ENCODE data around the gene POLR2E. TPM values are rescaled to one million over a fixed set of nuclear protein-coding genes. Genes with fewer than 3 reads are reported as not detected.

The POLR2E gene
- total and polyA plus RNA-seq, 2 experiments from 2014 or later = 257 to 286 TPM

DNA sequence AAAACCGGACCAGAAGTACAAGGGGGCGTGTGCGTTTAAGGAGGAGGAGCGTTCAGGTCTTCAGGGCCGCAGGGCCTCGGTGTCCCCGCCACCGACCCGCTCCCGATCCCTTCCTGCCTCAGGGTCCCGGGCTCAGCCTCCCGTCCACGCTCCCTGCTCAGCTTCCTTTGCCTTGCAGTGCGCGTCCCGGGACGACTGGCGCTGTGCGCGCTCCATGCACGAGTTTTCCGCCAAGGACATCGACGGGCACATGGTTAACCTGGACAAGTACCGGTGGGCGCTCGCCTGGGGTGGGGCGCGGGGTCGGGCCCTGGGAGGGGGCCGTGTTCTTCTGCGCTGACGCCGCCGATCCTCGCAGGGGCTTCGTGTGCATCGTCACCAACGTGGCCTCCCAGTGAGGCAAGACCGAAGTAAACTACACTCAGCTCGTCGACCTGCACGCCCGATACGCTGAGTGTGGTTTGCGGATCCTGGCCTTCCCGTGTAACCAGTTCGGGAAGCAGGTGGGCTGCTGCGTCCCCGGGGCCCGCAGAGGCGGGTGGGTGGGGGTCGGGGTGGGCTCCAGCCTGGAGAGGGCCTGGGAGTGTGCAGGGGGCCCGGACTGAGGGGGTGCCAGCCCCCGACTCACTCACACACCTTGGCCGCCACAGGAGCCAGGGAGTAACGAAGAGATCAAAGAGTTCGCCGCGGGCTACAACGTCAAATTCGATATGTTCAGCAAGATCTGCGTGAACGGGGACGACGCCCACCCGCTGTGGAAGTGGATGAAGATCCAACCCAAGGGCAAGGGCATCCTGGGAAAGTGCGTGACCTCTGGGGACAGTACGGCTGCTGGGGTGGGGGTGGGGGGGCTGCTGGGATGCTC lies 10.1 kb upstream of the POLR2E start:
- ATAC-seq (peak; percentile 1; the same call in 2 of the 3 replicates), DNase-seq (ENCODE audit: low spot score) (peak; percentile 75)
- Mint-ChIP-seq H3K4me3 (peak overlapping the region; percentile 74), H3K27ac (no peak overlapping the region), H3K36me3 (ENCODE audit: low read depth) (peaks cover 12% of the 10 kb centered on the region), H3K27me3 (ENCODE audit: insufficient read depth, low read depth, poor library complexity) (peaks cover 22% of the 10 kb centered on the region), H3K9me3 (no peaks in the 10 kb centered on the region), H3K4me1 (peaks cover 18% of the 10 kb centered on the region; the same call in 2 of the 3 replicates)
- peaks cover 26% of the 10 kb centered on the region for H3F3A ChIP-seq (replicated peaks; ENCODE audit: low read depth)
- no peak for TF ChIP-seq ETS1 (IDR thresholded peaks at IDR 0.05)
- 0 out of 2 replicates have a peak, but pooled peaks cover 3% of the 10 kb centered on the region for H3K36me3 ChIP-seq (ENCODE audit: insufficient read depth)
- H4K20me1 ChIP-seq (replicated peaks; ENCODE audit: insufficient read depth) = no peaks in the 10 kb centered on the region; the same call in 1 of the 2 replicates
- no peaks in the 10 kb centered on the region for H3K27me3 ChIP-seq (ENCODE audit: insufficient read depth)
- peak overlapping the region; percentile 79; the same call in 1 of the 2 replicates for H3K27ac ChIP-seq (ENCODE audit: low read depth)
- peaks cover 11% of the 10 kb centered on the region for H3K4me1 ChIP-seq (ENCODE audit: insufficient read depth)
- peak overlapping the region; percentile 88 for H3K4me3 ChIP-seq
- H3K9me2 ChIP-seq (ENCODE audit: insufficient read depth) = no peaks in the 10 kb centered on the region
- no peaks in the 10 kb centered on the region for H3K79me2 ChIP-seq (replicated peaks; ENCODE audit: insufficient read depth)
- H2AFZ ChIP-seq = no peak overlapping the region
- peak overlapping the region; percentile 88 for H3K4me2 ChIP-seq

- TF ChIP-seq ZNF331 (CRISPR knock-in tag; IDR thresholded peaks at IDR 0.05; ENCODE audit: low read depth) (no peak), CREB1 (CRISPR knock-in tag; IDR thresholded peaks at IDR 0.05; ENCODE audit: low read depth) (peak; percentile 84)
- peak overlapping the region; percentile 88 for H3K4me2 ChIP-seq
- peak overlapping the region; percentile 88 for H3K4me3 ChIP-seq
- Mint-ChIP-seq H3K4me1 (peaks cover 18% of the 10 kb centered on the region; the same call in 2 of the 3 replicates), H3K36me3 (ENCODE audit: low read depth) (peaks cover 12% of the 10 kb centered on the region), H3K27me3 (ENCODE audit: insufficient read depth, low read depth, poor library complexity) (peaks cover 23% of the 10 kb centered on the region), H3K27ac (no peak overlapping the region), H3K4me3 (peak overlapping the region; percentile 74), H3K9me3 (no peaks in the 10 kb centered on the region)
- peaks cover 26% of the 10 kb centered on the region for H3F3A ChIP-seq (replicated peaks; ENCODE audit: low read depth)
- H4K20me1 ChIP-seq (replicated peaks; ENCODE audit: insufficient read depth) = no peaks in the 10 kb centered on the region; the same call in 1 of the 2 replicates
- no peak overlapping the region for H2AFZ ChIP-seq
- H3K79me2 ChIP-seq (replicated peaks; ENCODE audit: insufficient read depth) = no peaks in the 10 kb centered on the region
- peak; percentile 87 for DNase-seq (ENCODE audit: low spot score)
- ATAC-seq = peak; percentile 60
- 0 out of 2 replicates have a peak, but pooled peaks cover 3% of the 10 kb centered on the region for H3K36me3 ChIP-seq (ENCODE audit: insufficient read depth)
- H3K27ac ChIP-seq (ENCODE audit: low read depth) = peak overlapping the region; percentile 92
- peaks cover 11% of the 10 kb centered on the region for H3K4me1 ChIP-seq (ENCODE audit: insufficient read depth)
- H3K9me2 ChIP-seq (ENCODE audit: insufficient read depth) = no peaks in the 10 kb centered on the region
- H3K27me3 ChIP-seq (ENCODE audit: insufficient read depth) = no peaks in the 10 kb centered on the region
Measured at GRCh38 chr19:1104311-1105007, 9.3 kb upstream of the POLR2E start.

DNA sequence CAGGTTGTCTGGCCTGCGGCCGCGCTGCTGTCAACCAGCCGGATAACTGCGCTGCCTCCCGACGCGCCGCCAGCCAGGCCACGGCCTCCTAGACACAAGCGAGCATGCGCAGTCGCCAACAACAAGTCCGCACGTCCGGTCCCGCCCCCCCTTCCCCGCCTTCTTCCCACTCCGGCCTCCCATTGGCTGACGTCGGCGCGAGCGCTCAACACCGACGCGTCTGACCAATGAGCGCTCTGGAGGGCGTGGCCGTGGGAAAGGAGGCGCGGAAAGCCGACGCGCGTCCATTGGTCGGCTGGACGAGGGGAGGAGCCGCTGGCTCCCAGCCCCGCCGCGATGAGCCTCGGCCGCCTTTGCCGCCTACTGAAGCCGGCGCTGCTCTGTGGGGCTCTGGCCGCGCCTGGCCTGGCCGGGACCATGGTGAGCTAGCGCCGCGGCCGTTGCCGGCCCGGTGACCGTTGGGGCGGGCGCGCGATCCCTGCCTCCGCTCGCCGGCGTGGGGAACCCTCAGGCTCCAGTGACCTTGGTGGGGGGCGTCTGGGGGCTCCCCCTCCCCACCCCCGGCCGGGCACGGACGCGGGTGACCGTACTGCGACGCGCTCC lies 8.6 kb upstream of the POLR2E start, which contains the start of gene GPX4:
Gene GPX4 (plus strand): TSS at position 287 of the 603 bp plus-strand sequence. CDS start 50 bp downstream, at position 337.
- Histone ChIP-seq H3K4me3 (peak within 1 kb of the TSS; percentile 88), H4K20me1 (replicated peaks; ENCODE audit: insufficient read depth) (no peaks in the 10 kb centered on the region; the same call in 1 of the 2 replicates), H3K4me2 (peak within 1 kb of the TSS; percentile 88), H3F3A (replicated peaks; ENCODE audit: low read depth) (peaks cover 26% of the 10 kb centered on the region), H3K36me3 (ENCODE audit: insufficient read depth) (0 out of 2 replicates have a peak, but pooled peaks cover 3% of the 10 kb centered on the region), H3K9me2 (ENCODE audit: insufficient read depth) (no peaks in the 10 kb centered on the region), H3K27me3 (ENCODE audit: insufficient read depth) (no peaks in the 10 kb centered on the region), H2AFZ (no peak within 1 kb of the TSS), H3K4me1 (ENCODE audit: insufficient read depth) (peaks cover 11% of the 10 kb centered on the region), H3K27ac (ENCODE audit: low read depth) (peak within 1 kb of the TSS; percentile 92), H3K79me2 (replicated peaks; ENCODE audit: insufficient read depth) (no peaks in the 10 kb centered on the region)
- H3K4me1 Mint-ChIP-seq = peaks cover 18% of the 10 kb centered on the region; the same call in 2 of the 3 replicates
- no peaks in the 10 kb centered on the region for H3K9me3 Mint-ChIP-seq
- peak within 1 kb of the TSS; percentile 74 for H3K4me3 Mint-ChIP-seq
- H3K36me3 Mint-ChIP-seq (ENCODE audit: low read depth) = peaks cover 12% of the 10 kb centered on the region
- H3K27me3 Mint-ChIP-seq (ENCODE audit: insufficient read depth, low read depth, poor library complexity) = peaks cover 23% of the 10 kb centered on the region
- ATAC-seq (peak; percentile 86), DNase-seq (ENCODE audit: low spot score) (peak; percentile 100)
- H3K27ac Mint-ChIP-seq = peak within 1 kb of the TSS; percentile 62; the same call in 1 of the 2 replicates
- peak; percentile 56; the same call in 1 of the 2 replicates for TF ChIP-seq ETS1 (IDR thresholded peaks at IDR 0.05)
